SU-DHL-6 (cell line): ENCODE measurements around the gene ITPK1.

Experiments
- H2AFZ ChIP-seq: fragments of 200-600 bp; sonication (generic); 2 replicates; pipeline ENCODE4 v1.6.1; 2014; ENCODE audit warnings: low read depth, mild to moderate bottlenecking, moderate library complexity, mixed read lengths, antibody characterized with exemption, low read length; ENCODE audit not compliant: severe bottlenecking
- H3F3A ChIP-seq: fragments of 200-600 bp; shearing (Covaris generic); 2 replicates; pipeline ENCODE4 v1.6.0; 2016; ENCODE audit warnings: antibody characterized with exemption, mild to moderate bottlenecking; ENCODE audit not compliant: insufficient read depth
- H3K27ac ChIP-seq: fragments of 200-600 bp; sonication (generic); 2 replicates; pipeline ENCODE4 v1.5.1; 2016; ENCODE audit warnings: low read depth, mild to moderate bottlenecking, low read length, moderate library complexity, mixed read lengths
- H3K27me3 ChIP-seq: fragments of 200-600 bp; sonication (generic), shearing (Covaris generic); 2 replicates; pipeline ENCODE4 v1.6.0; 2014; ENCODE audit warnings: mild to moderate bottlenecking, low read length
- H3K36me3 ChIP-seq: fragments of 200-600 bp; sonication (generic); 2 replicates; pipeline ENCODE4 v1.6.1; 2014; ENCODE audit warnings: mild to moderate bottlenecking, low read length, mixed read lengths
- H3K4me2 ChIP-seq: fragments of 300-600, 200-600 bp; shearing (Covaris generic), sonication (generic); 2 replicates; pipeline ENCODE4 v1.6.0; 2014; ENCODE audit warnings: low read length, low read depth, mild to moderate bottlenecking; ENCODE audit not compliant: poor library complexity, severe bottlenecking
- H3K4me3 ChIP-seq: fragments of 200-600 bp; sonication (generic); 2 replicates; pipeline ENCODE4 v1.5.1; 2014; ENCODE audit warnings: antibody characterized with exemption, low read length, mild to moderate bottlenecking, mixed read lengths; ENCODE audit not compliant: insufficient read depth, poor library complexity, severe bottlenecking
- H3K79me2 ChIP-seq: fragments of 200-600 bp; sonication (generic); 2 replicates; pipeline ENCODE4 v1.6.1; 2014; ENCODE audit warnings: mild to moderate bottlenecking, low read length, moderate library complexity; ENCODE audit not compliant: insufficient read depth
- H3K9ac ChIP-seq: fragments of 200-600 bp; sonication (generic); 2 replicates; pipeline ENCODE4 v1.7.0; 2014; ENCODE audit warnings: mild to moderate bottlenecking, low read length
- H3K9me2 ChIP-seq: fragments of 200-600 bp; sonication (generic); replicated peaks from 2 replicates; pipeline ENCODE4 v1.6.1; 2014; ENCODE audit warnings: low read length; ENCODE audit not compliant: insufficient read depth
- H3K9me3 ChIP-seq: fragments of 200-600 bp; sonication (generic); 2 replicates; pipeline ENCODE4 v1.6.1; 2014; ENCODE audit warnings: low read length, mixed read lengths; ENCODE audit not compliant: insufficient read depth
- H4K20me1 ChIP-seq: fragments of 200-600 bp; sonication (generic); 2 replicates; pipeline ENCODE4 v1.6.1; 2014; ENCODE audit warnings: low read depth, mild to moderate bottlenecking, antibody characterized with exemption, low read length, moderate library complexity, mixed read lengths
- EZH2phosphoT487 ChIP-seq: fragments of 200-600 bp; sonication (generic), shearing (Covaris generic); conservative IDR thresholded peaks from 2 replicates; pipeline ENCODE4 v1.6.1; 2018; ENCODE audit warnings: mild to moderate bottlenecking, antibody characterized with exemption, low read length, moderate library complexity, mixed read lengths
- TF ChIP-seq, protein P1 (sequence below): fragments of 200-600 bp; sonication (generic); IDR thresholded peaks from one replicate; pipeline ENCODE4 v1.5.1; 2017; ENCODE audit warnings: antibody characterized with exemption, mild to moderate bottlenecking, low read length, moderate library complexity; ENCODE audit not compliant: insufficient read depth, poor library complexity, severe bottlenecking

ITPK1 gene

DNA sequence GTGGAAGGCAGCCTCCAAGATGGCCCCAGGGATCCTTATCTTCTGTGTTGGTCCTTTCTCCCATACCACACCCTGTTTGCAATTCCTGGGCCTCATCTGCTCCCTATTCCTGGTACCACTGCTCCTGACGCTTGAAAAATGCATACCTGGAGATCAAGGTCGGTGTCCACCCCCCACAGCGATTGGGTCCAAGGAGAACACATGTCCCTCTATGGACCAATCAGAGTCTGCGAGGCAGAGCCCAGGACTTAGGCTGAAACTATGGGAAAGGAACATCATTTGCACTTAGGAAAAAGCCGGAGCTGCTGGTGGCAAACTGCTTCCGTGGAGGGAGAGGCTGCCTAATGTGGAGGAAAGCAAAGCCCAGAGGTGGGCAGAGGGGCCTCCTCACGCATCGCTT lies 33.3 kb upstream of the ITPK1 start:
- H3K79me2 ChIP-seq: no peaks in the 10 kb centered on the region
- no peaks in the 10 kb centered on the region for H3F3A ChIP-seq
- no peak overlapping the region for H3K4me2 ChIP-seq
- no peaks in the 10 kb centered on the region for H3K36me3 ChIP-seq
- H3K4me3 ChIP-seq: no peak overlapping the region
- H3K27me3 ChIP-seq: no peaks in the 10 kb centered on the region
- H3K9ac ChIP-seq: no peak overlapping the region
- H3K27ac ChIP-seq: no peak overlapping the region
- H3K9me3 ChIP-seq: no peaks in the 10 kb centered on the region
- H2AFZ ChIP-seq: no peak overlapping the region
- no peaks in the 10 kb centered on the region for H4K20me1 ChIP-seq
- TF ChIP-seq, protein P1, sequence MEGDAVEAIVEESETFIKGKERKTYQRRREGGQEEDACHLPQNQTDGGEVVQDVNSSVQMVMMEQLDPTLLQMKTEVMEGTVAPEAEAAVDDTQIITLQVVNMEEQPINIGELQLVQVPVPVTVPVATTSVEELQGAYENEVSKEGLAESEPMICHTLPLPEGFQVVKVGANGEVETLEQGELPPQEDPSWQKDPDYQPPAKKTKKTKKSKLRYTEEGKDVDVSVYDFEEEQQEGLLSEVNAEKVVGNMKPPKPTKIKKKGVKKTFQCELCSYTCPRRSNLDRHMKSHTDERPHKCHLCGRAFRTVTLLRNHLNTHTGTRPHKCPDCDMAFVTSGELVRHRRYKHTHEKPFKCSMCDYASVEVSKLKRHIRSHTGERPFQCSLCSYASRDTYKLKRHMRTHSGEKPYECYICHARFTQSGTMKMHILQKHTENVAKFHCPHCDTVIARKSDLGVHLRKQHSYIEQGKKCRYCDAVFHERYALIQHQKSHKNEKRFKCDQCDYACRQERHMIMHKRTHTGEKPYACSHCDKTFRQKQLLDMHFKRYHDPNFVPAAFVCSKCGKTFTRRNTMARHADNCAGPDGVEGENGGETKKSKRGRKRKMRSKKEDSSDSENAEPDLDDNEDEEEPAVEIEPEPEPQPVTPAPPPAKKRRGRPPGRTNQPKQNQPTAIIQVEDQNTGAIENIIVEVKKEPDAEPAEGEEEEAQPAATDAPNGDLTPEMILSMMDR: no peak
- TF ChIP-seq EZH2phosphoT487: no peak
- H3K9me2 ChIP-seq: no peaks in the 10 kb centered on the region

DNA sequence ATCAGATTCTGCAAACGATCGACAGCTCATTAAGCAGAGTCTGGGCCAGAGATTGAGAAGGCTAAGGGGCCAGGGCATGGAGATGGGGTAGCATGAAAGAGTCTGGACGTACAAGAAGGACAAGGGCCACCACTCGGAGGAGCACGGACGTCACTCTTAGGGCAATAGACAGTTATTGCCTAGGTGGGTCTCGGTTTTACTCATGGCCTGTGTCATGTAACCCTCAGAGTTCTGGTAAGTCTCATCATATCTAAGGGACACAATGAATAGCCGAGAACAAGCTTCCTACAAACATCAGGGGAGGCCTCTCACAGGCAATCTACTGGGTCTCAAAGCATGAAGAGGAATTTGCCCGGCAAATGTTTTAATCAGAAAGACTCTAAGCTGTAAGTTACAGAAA lies 30.4 kb upstream of the ITPK1 start:
- Histone ChIP-seq H3K27me3 (no peaks in the 10 kb centered on the region), H3K9ac (no peak overlapping the region), H3K4me3 (no peak overlapping the region), H3K9me2 (no peaks in the 10 kb centered on the region), H2AFZ (no peak overlapping the region), H3F3A (no peaks in the 10 kb centered on the region), H3K27ac (no peak overlapping the region), H3K79me2 (no peaks in the 10 kb centered on the region), H3K4me2 (no peak overlapping the region), H3K36me3 (no peaks in the 10 kb centered on the region), H4K20me1 (no peaks in the 10 kb centered on the region), H3K9me3 (no peaks in the 10 kb centered on the region)
- no peak for TF ChIP-seq EZH2phosphoT487
- TF ChIP-seq, protein P1: no peak

DNA sequence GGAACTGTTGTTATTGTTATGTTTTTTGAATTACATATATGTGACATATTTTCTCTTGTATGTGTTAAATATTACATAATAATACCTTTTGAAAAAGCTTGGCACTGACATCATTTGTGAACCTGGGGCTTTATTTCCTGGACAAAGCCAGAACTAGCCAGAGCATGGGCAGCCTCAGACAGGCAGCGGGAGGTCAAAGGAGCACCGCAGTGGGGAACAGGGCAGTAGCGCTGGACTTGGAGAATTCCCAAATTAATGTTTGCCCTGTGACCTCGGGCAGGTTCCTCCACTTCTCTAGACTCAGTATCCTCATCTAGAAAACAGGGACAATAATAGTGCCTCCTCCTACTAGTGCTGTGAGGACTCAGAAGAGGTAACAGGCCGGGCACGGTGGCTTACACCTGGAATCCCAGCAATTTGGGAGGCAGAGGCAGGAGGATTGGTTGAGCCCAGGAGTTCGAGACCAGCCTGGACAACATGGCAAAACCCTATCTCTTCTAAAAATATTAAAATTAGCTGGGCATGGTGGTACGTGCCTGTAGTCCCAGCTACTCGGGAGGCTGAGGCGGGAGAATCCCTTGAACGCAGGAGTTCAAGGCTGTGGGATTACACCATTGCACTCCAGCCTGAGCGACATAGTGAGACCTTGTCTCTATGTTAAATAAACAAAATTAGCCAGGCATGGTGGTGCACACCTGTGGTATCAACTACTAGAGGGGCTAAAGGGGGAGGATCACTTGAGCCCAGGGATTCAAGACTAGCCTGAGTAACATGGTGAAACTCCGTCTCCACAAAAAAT lies 27.3 kb upstream of the ITPK1 start:
- H3F3A ChIP-seq: no peaks in the 10 kb centered on the region
- H3K27ac ChIP-seq: no peak overlapping the region
- H3K9me2 ChIP-seq: no peaks in the 10 kb centered on the region
- no peaks in the 10 kb centered on the region for H3K9me3 ChIP-seq
- H3K4me3 ChIP-seq: no peak overlapping the region
- no peaks in the 10 kb centered on the region for H3K79me2 ChIP-seq
- no peaks in the 10 kb centered on the region for H4K20me1 ChIP-seq
- TF ChIP-seq EZH2phosphoT487: no peak
- TF ChIP-seq, protein P1: no peak
- H3K27me3 ChIP-seq: no peaks in the 10 kb centered on the region
- no peaks in the 10 kb centered on the region for H3K36me3 ChIP-seq
- H3K4me2 ChIP-seq: no peak overlapping the region
- no peak overlapping the region for H2AFZ ChIP-seq
- no peak overlapping the region for H3K9ac ChIP-seq
